Fibroblast of pulmonary artery (primary cell): Measurements from ENCODE around the gene CNOT6L.

Experiments
- DNase-seq: peaks from one replicate; pipeline ENCODE4 v3.0.0-alpha.2; 2010; ENCODE audit warnings: low read depth
- H3K4me3 ChIP-seq: replicated peaks from 2 replicates; pipeline ENCODE4 v1.5.1; 2011; ENCODE audit warnings: low read depth, mild to moderate bottlenecking, control low read depth, low read length, moderate library complexity
- CTCF ChIP-seq: IDR thresholded peaks from 2 replicates; pipeline ENCODE4 v1.5.1; 2011; ENCODE audit warnings: mild to moderate bottlenecking, control low read depth, low read length, inconsistent platforms; ENCODE audit errors: missing control alignments

CNOT6L gene

GRCh38 chr4:77844363-77844762 is 25.2 kb upstream of the CNOT6L start:
- no peak for DNase-seq
- TF ChIP-seq CTCF = no peak
- H3K4me3 ChIP-seq = no peak overlapping the region

GRCh38 chr4:77843628-77844027 is 24.5 kb upstream of the CNOT6L start:
- TF ChIP-seq CTCF = no peak
- H3K4me3 ChIP-seq = no peak overlapping the region
- DNase-seq = no peak

GRCh38 chr4:77834403-77834802 is 15.2 kb upstream of the CNOT6L start:
- no peak for DNase-seq
- H3K4me3 ChIP-seq = no peak overlapping the region
- TF ChIP-seq CTCF = no peak

GRCh38 chr4:77833126-77833724 is 14.1 kb upstream of the CNOT6L start:
- H3K4me3 ChIP-seq = no peak overlapping the region
- no peak for DNase-seq
- TF ChIP-seq CTCF = no peak

- TF ChIP-seq CTCF = no peak
- DNase-seq = no peak
- H3K4me3 ChIP-seq = no peak overlapping the region
Measured at GRCh38 chr4:77827343-77827742, 8.2 kb upstream of the CNOT6L start.

GRCh38 chr4:77826275-77826674 is 7.1 kb upstream of the CNOT6L start:
- no peak for DNase-seq
- H3K4me3 ChIP-seq = no peak overlapping the region
- no peak for TF ChIP-seq CTCF

GRCh38 chr4:77821775-77822174 is 2.6 kb upstream of the CNOT6L start:
- no peak for DNase-seq
- no peak overlapping the region for H3K4me3 ChIP-seq
- TF ChIP-seq CTCF = no peak
